PFSK-1 (cell line): Measurements from ENCODE around the gene BLVRB.

Experiments used
- FOXP2 ChIP-seq: optimal IDR thresholded peaks from 2 replicates; pipeline ENCODE3; 2011; ENCODE audit warnings: borderline replicate concordance, control low read depth, inconsistent platforms; ENCODE audit not compliant: insufficient read depth; ENCODE audit errors: extremely low read length, extremely low read depth
- POLR2AphosphoS5 ChIP-seq: IDR thresholded peaks from 2 replicates; pipeline ENCODE4 v1.6.1; 2012; ENCODE audit warnings: low read depth, mild to moderate bottlenecking, control low read depth, low read length, moderate library complexity
- REST ChIP-seq, 2 experiments: IDR thresholded peaks; 2 replicates each; pipeline versions ENCODE4 v1.6.1 to v1.8.0; 2011 to 2012; ENCODE audit warnings: low read depth in 2 of 2, low read length in 2 of 2, control low read depth in 1 of 2, inconsistent platforms in 1 of 2, mild to moderate bottlenecking in 1 of 2, moderate library complexity in 1 of 2; ENCODE audit not compliant: insufficient read depth in 1 of 2
- SIN3A ChIP-seq: IDR thresholded peaks from 2 replicates; pipeline ENCODE4 v1.6.1; 2012; ENCODE audit warnings: mild to moderate bottlenecking, low read length, moderate library complexity, borderline replicate concordance; ENCODE audit not compliant: insufficient read depth
- TAF1 ChIP-seq: IDR thresholded peaks from 2 replicates; pipeline ENCODE4 v1.6.1; 2012; ENCODE audit warnings: low read length, control low read depth, borderline replicate concordance; ENCODE audit not compliant: insufficient read depth

- TF ChIP-seq TAF1 (no peak), POLR2AphosphoS5 (no peak), SIN3A (no peak), REST (IDR thresholded peaks at IDR 0.05; ENCODE audit: insufficient read depth in 1 of 2, low read depth in 2 of 2, low read length in 2 of 2) (no peak), FOXP2 (no peak)
These were observed 36.1 kb upstream of the BLVRB start for GRCh38 chr19:40501599-40501998.
